ENCODE results near the gene CRHR2.

The CRHR2 gene

DNA sequence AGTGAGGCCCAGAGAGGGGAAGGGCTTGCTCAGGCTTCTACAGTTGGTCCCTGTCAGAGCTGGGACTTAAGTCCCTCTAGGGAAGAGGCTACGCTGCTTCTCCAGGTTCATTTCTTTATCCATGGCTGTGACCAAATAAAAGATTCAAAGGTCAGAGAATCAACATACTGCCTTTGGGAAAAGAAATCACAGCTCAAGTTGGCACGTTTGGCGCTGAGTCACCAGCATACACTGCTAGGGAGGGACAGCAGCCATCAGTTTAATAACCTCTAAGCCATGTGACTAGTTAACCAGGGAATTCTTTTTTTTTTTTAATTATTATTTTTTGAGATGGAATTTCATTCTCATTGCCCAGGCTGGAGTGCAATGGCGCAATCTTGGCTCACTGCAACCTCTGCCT lies 28.4 kb upstream of the CRHR2 start:
- Histone ChIP-seq H3K14ac (ENCODE audit: low read length) (no peak overlapping the region), H3K18ac (ENCODE audit: low read length) (no peak overlapping the region), H4K12ac (ENCODE audit: low read depth, low read length) (no peak overlapping the region), H3K27ac (ENCODE audit: low read depth, low read length) (no peak overlapping the region), H2BK120ac (ENCODE audit: insufficient read depth, low read length, poor library complexity) (no peak overlapping the region), H2AFZ (ENCODE audit: insufficient read depth, low read length, poor library complexity) (no peak overlapping the region), H4K8ac (ENCODE audit: low read depth, low read length) (no peak overlapping the region), H2BK5ac (ENCODE audit: low read depth, low read length, poor library complexity) (no peak overlapping the region), H3K9ac (ENCODE audit: low read length) (no peak overlapping the region), H3K23ac (ENCODE audit: low read length) (no peak overlapping the region), H3K4me2 (ENCODE audit: low read length) (no peak overlapping the region), H3K4ac (ENCODE audit: low read depth, low read length) (no peak overlapping the region), H2BK12ac (ENCODE audit: low read length) (no peak overlapping the region), H4K91ac (ENCODE audit: low read depth, low read length) (no peak overlapping the region), H3K4me3 (ENCODE audit: low read depth, low read length) (no peak overlapping the region), H3K9me3 (ENCODE audit: insufficient read depth, low read depth, low read length) (peaks cover 2% of the 10 kb centered on the region), H3K4me1 (ENCODE audit: control insufficient read depth in 1 of 2, insufficient read depth in 2 of 2, low read length in 2 of 2) (no peaks in the 10 kb centered on the region), H3K36me3 (ENCODE audit: control insufficient read depth in 1 of 2, insufficient read depth in 2 of 2, low read length in 2 of 2) (no peaks in the 10 kb centered on the region), H3K79me1 (ENCODE audit: low read length) (no peaks in the 10 kb centered on the region), H3K27me3 (ENCODE audit: insufficient read depth, low read length) (no peaks in the 10 kb centered on the region), H3K79me2 (ENCODE audit: control insufficient read depth, insufficient read depth, low read length, poor library complexity) (no peaks in the 10 kb centered on the region), H2AK5ac (ENCODE audit: low read length) (no peak overlapping the region)
- DNase-seq, result no peak
- no CpG with 5 or more reads among the region's 4 CpGs for WGBS (ENCODE audit: extremely low coverage, insufficient coverage, insufficient read length)

DNA sequence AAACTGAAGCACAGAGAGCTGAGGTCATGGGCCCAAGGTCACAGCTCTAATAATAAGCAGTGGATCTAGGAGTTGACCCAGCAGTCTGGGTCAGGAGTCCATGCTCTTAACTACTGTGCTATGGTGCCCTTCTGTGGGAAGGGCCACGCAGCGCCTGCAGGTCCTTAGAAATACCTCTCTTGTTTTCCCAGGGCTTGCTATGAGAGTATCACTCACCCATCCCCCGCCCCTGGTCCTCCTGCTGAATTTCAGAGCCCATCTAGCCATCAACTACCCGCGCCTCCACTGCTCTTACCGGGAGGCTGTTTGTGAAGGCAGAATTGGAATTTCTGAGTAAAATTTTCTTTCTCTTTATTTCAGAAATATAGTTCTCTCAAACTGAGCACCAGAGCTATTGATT lies 27.3 kb upstream of the CRHR2 start:
- Histone ChIP-seq H3K4me2 (ENCODE audit: low read length) (no peak overlapping the region), H3K9me3 (ENCODE audit: insufficient read depth, low read depth, low read length) (peaks cover under 1% of the 10 kb centered on the region), H3K4ac (ENCODE audit: low read depth, low read length) (no peak overlapping the region), H2AK5ac (ENCODE audit: low read length) (no peak overlapping the region), H3K9ac (ENCODE audit: low read length) (no peak overlapping the region), H3K4me1 (ENCODE audit: control insufficient read depth in 1 of 2, insufficient read depth in 2 of 2, low read length in 2 of 2) (peaks cover 4 to 6% of the 10 kb centered on the region in 2 experiments), H3K14ac (ENCODE audit: low read length) (no peak overlapping the region), H2BK5ac (ENCODE audit: low read depth, low read length, poor library complexity) (no peak overlapping the region), H3K23ac (ENCODE audit: low read length) (no peak overlapping the region), H3K36me3 (ENCODE audit: control insufficient read depth in 1 of 2, insufficient read depth in 2 of 2, low read length in 2 of 2) (no peaks in the 10 kb centered on the region), H3K27me3 (ENCODE audit: insufficient read depth, low read length) (no peaks in the 10 kb centered on the region), H2BK120ac (ENCODE audit: insufficient read depth, low read length, poor library complexity) (no peak overlapping the region), H3K18ac (ENCODE audit: low read length) (no peak overlapping the region), H2AFZ (ENCODE audit: insufficient read depth, low read length, poor library complexity) (no peak overlapping the region), H4K91ac (ENCODE audit: low read depth, low read length) (no peak overlapping the region), H3K79me2 (ENCODE audit: control insufficient read depth, insufficient read depth, low read length, poor library complexity) (no peaks in the 10 kb centered on the region), H4K8ac (ENCODE audit: low read depth, low read length) (no peak overlapping the region), H3K27ac (ENCODE audit: low read depth, low read length) (no peak overlapping the region), H3K79me1 (ENCODE audit: low read length) (no peaks in the 10 kb centered on the region), H3K4me3 (ENCODE audit: low read depth, low read length) (no peak overlapping the region), H2BK12ac (ENCODE audit: low read length) (no peak overlapping the region), H4K12ac (ENCODE audit: low read depth, low read length) (no peak overlapping the region)
- WGBS (ENCODE audit: extremely low coverage, insufficient coverage, insufficient read length), result no CpG with 5 or more reads among the region's 6 CpGs
- DNase-seq, result no peak

DNA sequence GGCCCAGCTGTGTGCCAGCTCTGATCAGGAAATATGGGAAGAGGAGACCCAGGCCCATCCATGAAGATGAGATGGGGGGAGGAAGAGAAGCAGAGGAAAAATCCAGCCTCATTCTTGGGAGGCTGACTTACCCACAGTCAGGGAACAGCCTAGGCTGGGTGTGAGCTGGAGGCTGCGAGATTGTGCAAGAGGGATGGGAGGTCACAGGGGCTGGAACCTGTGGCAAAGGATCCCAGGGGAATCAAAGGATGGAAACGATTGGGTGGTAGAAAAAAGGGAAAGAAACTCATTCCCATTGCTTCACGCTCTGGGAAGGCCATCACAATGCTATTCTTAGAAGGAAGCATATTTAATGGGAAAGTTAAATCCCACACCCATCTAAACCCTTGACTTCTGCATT lies 26.7 kb upstream of the CRHR2 start:
- Histone ChIP-seq H4K91ac (ENCODE audit: low read depth, low read length) (no peak overlapping the region), H2AK5ac (ENCODE audit: low read length) (no peak overlapping the region), H3K4me1 (ENCODE audit: control insufficient read depth in 1 of 2, insufficient read depth in 2 of 2, low read length in 2 of 2) (peaks cover 4 to 6% of the 10 kb centered on the region in 2 experiments), H3K36me3 (ENCODE audit: control insufficient read depth in 1 of 2, insufficient read depth in 2 of 2, low read length in 2 of 2) (no peaks in the 10 kb centered on the region), H3K18ac (ENCODE audit: low read length) (no peak overlapping the region), H3K9me3 (ENCODE audit: insufficient read depth, low read depth, low read length) (no peaks in the 10 kb centered on the region), H4K8ac (ENCODE audit: low read depth, low read length) (no peak overlapping the region), H3K27me3 (ENCODE audit: insufficient read depth, low read length) (no peaks in the 10 kb centered on the region), H3K23ac (ENCODE audit: low read length) (no peak overlapping the region), H2BK12ac (ENCODE audit: low read length) (no peak overlapping the region), H2BK5ac (ENCODE audit: low read depth, low read length, poor library complexity) (no peak overlapping the region), H3K9ac (ENCODE audit: low read length) (no peak overlapping the region), H3K79me2 (ENCODE audit: control insufficient read depth, insufficient read depth, low read length, poor library complexity) (no peaks in the 10 kb centered on the region), H2AFZ (ENCODE audit: insufficient read depth, low read length, poor library complexity) (no peak overlapping the region), H3K27ac (ENCODE audit: low read depth, low read length) (no peak overlapping the region), H4K12ac (ENCODE audit: low read depth, low read length) (no peak overlapping the region), H3K14ac (ENCODE audit: low read length) (no peak overlapping the region), H3K4me3 (ENCODE audit: low read depth, low read length) (no peak overlapping the region), H3K79me1 (ENCODE audit: low read length) (no peaks in the 10 kb centered on the region), H2BK120ac (ENCODE audit: insufficient read depth, low read length, poor library complexity) (no peak overlapping the region), H3K4me2 (ENCODE audit: low read length) (no peak overlapping the region), H3K4ac (ENCODE audit: low read depth, low read length) (no peak overlapping the region)
- WGBS (ENCODE audit: extremely low coverage, insufficient coverage, insufficient read length), result no CpG with 5 or more reads among the region's 3 CpGs
- no peak for DNase-seq

DNA sequence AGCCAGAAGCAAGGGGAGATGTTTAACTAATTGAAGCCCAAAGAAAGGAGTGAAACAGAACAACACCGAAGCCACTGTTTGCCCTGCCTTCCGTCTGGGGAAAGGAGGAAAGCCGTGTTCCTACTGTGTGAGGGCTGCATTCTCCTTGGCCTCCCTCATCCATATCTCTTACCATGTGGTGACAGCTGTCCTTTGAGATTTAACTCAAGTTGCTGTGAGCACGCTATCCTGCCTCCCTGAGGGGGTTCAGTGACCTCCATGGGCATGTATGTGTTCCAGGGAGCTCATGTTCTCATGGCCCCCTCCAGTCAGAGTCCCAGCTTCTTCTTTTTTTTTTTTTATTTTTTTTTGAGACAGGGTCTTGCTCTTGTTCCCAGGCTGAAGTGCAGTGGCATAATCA lies 26.2 kb upstream of the CRHR2 start:
- H2AFZ ChIP-seq (ENCODE audit: insufficient read depth, low read length, poor library complexity), result no peak overlapping the region
- DNase-seq, result no peak
- no peak overlapping the region for H4K91ac ChIP-seq (ENCODE audit: low read depth, low read length)
- H2BK12ac ChIP-seq (ENCODE audit: low read length), result no peak overlapping the region
- no peak overlapping the region for H2BK5ac ChIP-seq (ENCODE audit: low read depth, low read length, poor library complexity)
- H4K12ac ChIP-seq (ENCODE audit: low read depth, low read length), result no peak overlapping the region
- H3K79me1 ChIP-seq (ENCODE audit: low read length), result no peaks in the 10 kb centered on the region
- peaks cover 4 to 6% of the 10 kb centered on the region in 2 experiments for H3K4me1 ChIP-seq (ENCODE audit: control insufficient read depth in 1 of 2, insufficient read depth in 2 of 2, low read length in 2 of 2)
- no peak overlapping the region for H3K4ac ChIP-seq (ENCODE audit: low read depth, low read length)
- H3K23ac ChIP-seq (ENCODE audit: low read length), result no peak overlapping the region
- no peaks in the 10 kb centered on the region for H3K9me3 ChIP-seq (ENCODE audit: insufficient read depth, low read depth, low read length)
- H3K14ac ChIP-seq (ENCODE audit: low read length), result no peak overlapping the region
- H3K27ac ChIP-seq (ENCODE audit: low read depth, low read length), result no peak overlapping the region
- WGBS (ENCODE audit: extremely low coverage, insufficient coverage, insufficient read length), result no CpG with 5 or more reads among the region's 4 CpGs
- H2BK120ac ChIP-seq (ENCODE audit: insufficient read depth, low read length, poor library complexity), result no peak overlapping the region
- H2AK5ac ChIP-seq (ENCODE audit: low read length), result no peak overlapping the region
- no peaks in the 10 kb centered on the region for H3K79me2 ChIP-seq (ENCODE audit: control insufficient read depth, insufficient read depth, low read length, poor library complexity)
- H3K4me2 ChIP-seq (ENCODE audit: low read length), result no peak overlapping the region
- no peak overlapping the region for H3K9ac ChIP-seq (ENCODE audit: low read length)
- H3K18ac ChIP-seq (ENCODE audit: low read length), result no peak overlapping the region
- no peak overlapping the region for H4K8ac ChIP-seq (ENCODE audit: low read depth, low read length)
- no peaks in the 10 kb centered on the region for H3K27me3 ChIP-seq (ENCODE audit: insufficient read depth, low read length)
- no peak overlapping the region for H3K4me3 ChIP-seq (ENCODE audit: low read depth, low read length)
- H3K36me3 ChIP-seq (ENCODE audit: control insufficient read depth in 1 of 2, insufficient read depth in 2 of 2, low read length in 2 of 2), result no peaks in the 10 kb centered on the region

Data from trophoblast cell (in vitro differentiated cells and primary cell).